Measurements from ENCODE around the gene RNF166. TPM values are rescaled to one million over a fixed set of nuclear protein-coding genes. Genes with fewer than 3 reads are reported as not detected.

The RNF166 gene
- total RNA-seq, 1 donor from 2014 or later: 19.4 TPM

DNA sequence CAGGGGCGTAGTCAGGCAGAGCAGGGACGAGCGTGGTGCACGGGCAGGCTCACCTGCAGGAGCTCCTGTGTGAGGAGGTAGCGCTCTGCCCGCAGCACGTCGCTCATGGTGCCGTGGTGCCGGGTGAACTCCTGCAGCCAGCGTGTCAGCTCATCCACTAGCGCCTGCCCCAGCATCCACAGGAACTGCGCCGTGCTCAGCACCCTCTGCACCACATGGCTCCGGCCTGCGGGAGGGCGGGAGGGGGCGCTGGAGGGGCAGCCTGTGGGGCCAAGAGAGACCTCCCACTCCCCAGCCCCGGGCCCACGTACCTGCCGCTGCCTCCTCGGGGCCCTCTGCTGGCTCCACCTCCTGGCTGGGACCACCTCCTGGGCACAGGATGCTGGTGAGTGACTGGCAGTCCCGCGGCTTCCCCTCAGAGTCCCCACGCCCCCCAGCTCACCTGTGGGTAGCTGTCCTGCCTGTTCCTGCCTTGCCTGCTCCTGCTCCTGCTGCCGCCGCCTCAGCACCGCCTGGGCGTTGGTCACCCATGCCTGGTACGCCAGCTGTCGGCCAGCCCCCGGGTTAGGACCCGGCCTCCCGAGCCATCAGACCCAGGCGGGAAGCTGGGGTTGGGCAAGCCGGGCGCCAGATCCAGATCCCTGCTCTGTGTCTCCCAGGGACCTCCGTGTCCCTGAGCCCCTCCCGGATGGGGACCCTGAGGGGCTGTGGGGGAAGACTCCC, 16.7 kb upstream of the RNF166 start:
- Mint-ChIP-seq H3K4me1 (ENCODE audit: low read depth) (no peaks in the 10 kb centered on the region), H3K27ac (no peak overlapping the region), H3K36me3 (ENCODE audit: insufficient read depth) (peaks cover 2% of the 10 kb centered on the region), H3K9me3 (ENCODE audit: low read depth) (no peaks in the 10 kb centered on the region), H3K27me3 (no peaks in the 10 kb centered on the region), H3K4me3 (ENCODE audit: low read depth) (no peak overlapping the region)
- no peak for DNase-seq (ENCODE audit: low spot score, unreplicated experiment)
- TF ChIP-seq, protein P1, sequence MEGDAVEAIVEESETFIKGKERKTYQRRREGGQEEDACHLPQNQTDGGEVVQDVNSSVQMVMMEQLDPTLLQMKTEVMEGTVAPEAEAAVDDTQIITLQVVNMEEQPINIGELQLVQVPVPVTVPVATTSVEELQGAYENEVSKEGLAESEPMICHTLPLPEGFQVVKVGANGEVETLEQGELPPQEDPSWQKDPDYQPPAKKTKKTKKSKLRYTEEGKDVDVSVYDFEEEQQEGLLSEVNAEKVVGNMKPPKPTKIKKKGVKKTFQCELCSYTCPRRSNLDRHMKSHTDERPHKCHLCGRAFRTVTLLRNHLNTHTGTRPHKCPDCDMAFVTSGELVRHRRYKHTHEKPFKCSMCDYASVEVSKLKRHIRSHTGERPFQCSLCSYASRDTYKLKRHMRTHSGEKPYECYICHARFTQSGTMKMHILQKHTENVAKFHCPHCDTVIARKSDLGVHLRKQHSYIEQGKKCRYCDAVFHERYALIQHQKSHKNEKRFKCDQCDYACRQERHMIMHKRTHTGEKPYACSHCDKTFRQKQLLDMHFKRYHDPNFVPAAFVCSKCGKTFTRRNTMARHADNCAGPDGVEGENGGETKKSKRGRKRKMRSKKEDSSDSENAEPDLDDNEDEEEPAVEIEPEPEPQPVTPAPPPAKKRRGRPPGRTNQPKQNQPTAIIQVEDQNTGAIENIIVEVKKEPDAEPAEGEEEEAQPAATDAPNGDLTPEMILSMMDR (IDR thresholded peaks at IDR 0.05; ENCODE audit: unreplicated experiment): no peak

GRCh38 chr16:88721815-88722755, 15.9 kb upstream of the RNF166 start:
- Mint-ChIP-seq H3K27ac (no peak overlapping the region), H3K4me3 (ENCODE audit: low read depth) (no peak overlapping the region), H3K27me3 (no peaks in the 10 kb centered on the region), H3K9me3 (ENCODE audit: low read depth) (no peaks in the 10 kb centered on the region), H3K4me1 (ENCODE audit: low read depth) (no peaks in the 10 kb centered on the region), H3K36me3 (ENCODE audit: insufficient read depth) (peaks cover 3% of the 10 kb centered on the region)
- TF ChIP-seq, protein P1 (IDR thresholded peaks at IDR 0.05; ENCODE audit: unreplicated experiment): no peak
- no peak for DNase-seq (ENCODE audit: low spot score, unreplicated experiment)

- Mint-ChIP-seq H3K27me3 (no peaks in the 10 kb centered on the region), H3K36me3 (ENCODE audit: insufficient read depth) (peaks cover 3% of the 10 kb centered on the region), H3K27ac (no peak overlapping the region), H3K4me3 (ENCODE audit: low read depth) (no peak overlapping the region), H3K9me3 (ENCODE audit: low read depth) (no peaks in the 10 kb centered on the region), H3K4me1 (ENCODE audit: low read depth) (no peaks in the 10 kb centered on the region)
- DNase-seq (ENCODE audit: low spot score, unreplicated experiment): no peak
- TF ChIP-seq, protein P1 (IDR thresholded peaks at IDR 0.05; ENCODE audit: unreplicated experiment): no peak
These were observed 15.0 kb upstream of the RNF166 start for GRCh38 chr16:88721236-88721635.

GRCh38 chr16:88720396-88720970, 14.3 kb upstream of the RNF166 start:
- H3K9me3 Mint-ChIP-seq (ENCODE audit: low read depth): no peaks in the 10 kb centered on the region
- TF ChIP-seq, protein P1 (IDR thresholded peaks at IDR 0.05; ENCODE audit: unreplicated experiment): no peak

DNA sequence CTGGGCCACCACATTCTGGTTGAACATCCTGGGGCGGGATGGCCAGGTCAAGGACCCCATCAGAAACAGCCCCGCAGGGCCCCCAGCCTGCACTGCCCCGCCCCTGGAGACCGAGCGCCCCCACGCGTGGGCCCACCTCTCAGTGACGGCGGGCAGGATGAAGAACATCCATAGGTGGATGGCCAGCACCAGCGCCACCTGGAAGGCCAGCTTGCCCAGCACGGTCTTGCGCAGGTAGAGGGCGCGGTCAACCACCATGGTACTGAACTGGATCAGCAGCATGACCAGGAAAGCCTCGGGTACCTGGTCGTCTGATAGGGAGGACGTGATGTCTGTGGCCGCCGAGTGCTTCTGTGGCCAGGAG, 13.7 kb upstream of the RNF166 start:
- no peak for DNase-seq (ENCODE audit: low spot score, unreplicated experiment)
- H3K4me1 Mint-ChIP-seq (ENCODE audit: low read depth): no peaks in the 10 kb centered on the region
- H3K4me3 Mint-ChIP-seq (ENCODE audit: low read depth): no peak overlapping the region
- H3K27me3 Mint-ChIP-seq: no peaks in the 10 kb centered on the region
- TF ChIP-seq, protein P1 (IDR thresholded peaks at IDR 0.05; ENCODE audit: unreplicated experiment): no peak
- H3K27ac Mint-ChIP-seq: no peak overlapping the region
- H3K9me3 Mint-ChIP-seq (ENCODE audit: low read depth): no peaks in the 10 kb centered on the region
- peaks cover 3% of the 10 kb centered on the region for H3K36me3 Mint-ChIP-seq (ENCODE audit: insufficient read depth)

More at GRCh38 chr16:88720396-88720970, 14.3 kb upstream of the RNF166 start:
- no peak for DNase-seq (ENCODE audit: low spot score, unreplicated experiment)
- no peaks in the 10 kb centered on the region for H3K27me3 Mint-ChIP-seq
- H3K4me3 Mint-ChIP-seq (ENCODE audit: low read depth): no peak overlapping the region
- no peak overlapping the region for H3K27ac Mint-ChIP-seq
- H3K36me3 Mint-ChIP-seq (ENCODE audit: insufficient read depth): peaks cover 3% of the 10 kb centered on the region
- H3K4me1 Mint-ChIP-seq (ENCODE audit: low read depth): no peaks in the 10 kb centered on the region
